SK-MEL-5 (cell line): ENCODE results near the gene PEX3. TPM values are rescaled to one million over a fixed set of nuclear protein-coding genes. Genes with fewer than 3 reads are reported as not detected.
A peak's percentile ranks its signal among the peaks of the same experiment; 100 is the strongest.
"Not testable (repeated sequence)": the region's sequence is repeated elsewhere in the genome, so short reads cannot be mapped to it uniquely, and the experiment has no call there.

Experiments used
- DNase-seq: peaks from one replicate; pipeline ENCODE4 v3.0.0-alpha.2; 2016; ENCODE audit warnings: low read depth, low spot score
- in situ Hi-C: cut with HindIII; loops from 2 replicates; pipeline ENCODE4 v1.10.0; 2016; ENCODE audit warnings: low sequenced_read_pairs, high pct_unique_total_duplicates, low pct_unique_long_range_greater_than_20kb
- total RNA-seq: library from RNA; depleted of rRNA; stranded (reverse); fragments of >200 nt; shearing (Covaris generic); gene quantifications from 2 replicates; pipeline ENCODE4 v1.2.3, GENCODE V29; 2014

PEX3 gene
- total RNA-seq, 1 experiment from 2014 or later, result 17.5 TPM

DNA sequence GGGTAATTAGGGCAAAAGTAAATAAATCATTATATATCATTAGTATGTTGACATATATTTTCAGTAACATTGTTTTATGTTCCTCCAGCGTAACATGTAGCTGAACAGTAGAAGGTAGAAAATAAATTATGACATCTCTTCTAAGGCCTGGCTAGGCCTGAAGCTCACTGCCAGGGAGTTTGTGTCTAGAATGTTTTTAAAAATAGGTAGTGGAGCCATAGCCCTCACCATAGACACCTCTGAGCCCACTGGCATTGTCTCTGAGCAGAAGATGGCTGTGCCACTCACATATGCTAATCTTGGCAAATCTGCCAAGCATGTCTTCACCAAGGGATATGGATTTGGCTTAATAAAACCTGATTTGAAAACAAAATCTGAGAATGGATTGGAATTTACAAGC lies 39.6 kb downstream of the PEX3 start:
- no peak for DNase-seq
- in situ Hi-C loops, result no loop called here

DNA sequence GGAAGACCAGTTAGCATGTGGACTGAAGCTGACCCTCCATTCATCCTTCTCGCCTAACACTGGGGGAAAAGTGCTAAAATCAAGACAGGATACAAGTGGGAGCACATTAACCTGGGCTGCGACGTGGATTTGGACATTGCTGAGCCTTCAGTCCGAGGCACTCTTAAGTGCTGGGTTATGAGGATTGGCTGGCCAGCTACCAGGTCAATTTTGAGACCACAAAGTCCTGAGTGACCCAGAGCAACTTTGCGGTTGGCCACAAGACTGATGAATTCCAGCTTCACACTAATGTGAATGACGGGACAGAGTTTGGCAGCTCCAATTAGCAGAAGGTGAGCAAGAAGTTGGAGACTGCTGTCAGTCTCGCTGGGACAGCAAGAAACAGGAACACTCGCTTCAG lies 40.2 kb downstream of the PEX3 start:
- no peak for DNase-seq
- in situ Hi-C loops, result no loop called here

DNA sequence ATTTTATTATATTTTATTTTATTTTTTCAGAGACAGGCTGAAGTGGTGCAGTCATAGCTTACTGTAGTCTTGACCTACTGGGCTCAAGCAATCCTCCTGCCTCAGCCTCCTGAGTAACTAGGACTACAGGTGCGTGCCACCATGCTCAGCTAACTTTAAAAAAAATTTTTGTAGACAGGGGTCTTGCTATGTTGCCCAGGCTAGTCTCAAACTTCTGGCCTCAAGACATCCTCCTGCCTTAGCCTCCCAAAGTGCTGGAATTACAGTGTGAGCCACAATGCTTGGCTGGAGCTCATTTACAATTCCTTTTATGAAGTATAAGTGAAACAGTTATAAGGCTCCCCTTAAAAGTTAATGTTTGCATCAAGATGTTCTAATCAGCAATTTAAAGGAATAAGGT lies 46.4 kb downstream of the PEX3 start:
- DNase-seq, result no peak
- in situ Hi-C loops, result no loop called here

DNA sequence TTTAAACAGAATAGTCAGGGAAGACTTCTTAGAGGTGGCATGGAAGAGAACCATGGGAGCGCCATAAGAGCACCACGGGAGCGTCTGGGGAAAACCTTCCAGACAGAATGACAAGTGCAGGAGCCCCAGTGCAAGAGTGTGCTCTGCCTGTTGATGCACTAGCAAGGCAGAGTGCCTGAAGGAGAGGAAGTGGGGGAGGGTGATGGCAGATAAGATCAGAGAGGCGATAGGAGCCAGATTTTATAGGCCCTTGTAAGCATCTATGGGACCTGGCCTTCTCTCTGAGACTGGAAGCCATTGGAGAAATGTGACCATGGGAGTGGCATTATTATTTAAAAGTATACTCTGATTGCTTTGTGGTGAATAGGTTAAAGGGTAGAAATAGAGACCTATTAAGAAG lies 47.8 kb downstream of the PEX3 start:
- in situ Hi-C loops, result no loop called here
- no peak for DNase-seq

DNA sequence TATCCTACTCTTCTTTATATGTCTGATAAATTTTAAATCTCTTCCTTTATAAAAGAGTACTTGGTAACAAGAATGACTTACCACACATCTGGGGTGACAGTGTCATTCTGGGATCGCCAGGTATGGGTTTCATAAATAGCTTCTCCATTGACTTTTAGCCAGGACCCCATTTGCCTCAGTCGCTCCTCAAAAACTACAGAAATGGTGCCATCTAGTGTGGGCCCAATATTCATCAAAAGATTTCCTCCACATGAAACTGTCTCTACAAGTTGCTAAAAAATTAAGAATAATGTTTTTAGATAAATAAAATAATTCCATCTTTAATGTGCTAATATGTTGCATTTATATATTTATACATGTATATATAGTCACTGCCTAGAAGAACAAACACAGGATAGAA lies 51.2 kb downstream of the PEX3 start:
- in situ Hi-C loops, result no loop called here
- DNase-seq, result peak; percentile 37

DNA sequence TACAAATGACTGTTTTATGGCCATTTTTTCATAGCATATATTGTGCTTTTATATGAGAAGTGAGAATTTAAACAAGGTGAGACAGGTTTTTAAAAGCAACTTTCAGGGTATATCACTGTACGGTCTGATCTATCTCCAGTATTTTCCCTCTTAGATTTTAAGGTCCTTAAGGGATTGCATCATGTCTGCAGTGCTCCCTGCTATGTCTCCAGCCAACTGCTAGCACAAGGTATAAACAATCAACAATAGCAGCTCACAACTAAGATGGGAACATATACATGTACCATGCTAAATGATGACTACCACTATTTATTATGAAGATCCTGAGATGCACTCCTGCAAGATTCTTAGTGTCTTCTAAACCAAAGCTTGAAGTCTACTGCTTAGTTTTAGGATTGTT lies 53.8 kb downstream of the PEX3 start:
- DNase-seq, result no peak
- in situ Hi-C loops, result no loop called here

DNA sequence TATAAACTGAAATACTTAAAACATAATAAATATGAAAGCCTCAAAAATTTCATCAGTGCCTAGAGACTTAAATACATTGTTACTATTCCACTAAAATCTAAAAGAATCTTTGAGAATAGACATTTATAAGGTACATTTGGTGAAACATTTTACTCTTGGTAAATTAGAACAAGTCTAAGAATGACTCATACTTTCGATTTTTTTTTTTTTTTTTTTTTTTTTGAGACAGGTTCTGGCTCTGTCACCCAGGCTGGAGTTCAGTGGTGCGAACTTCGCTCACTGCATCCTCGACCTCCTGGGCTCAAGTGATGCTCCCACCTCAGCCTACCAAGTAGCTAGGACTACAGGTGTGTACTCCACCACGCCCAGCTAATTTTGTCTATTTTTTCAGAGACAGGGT lies 54.5 kb downstream of the PEX3 start:
- in situ Hi-C loops, result no loop called here
- DNase-seq, result no peak

DNA sequence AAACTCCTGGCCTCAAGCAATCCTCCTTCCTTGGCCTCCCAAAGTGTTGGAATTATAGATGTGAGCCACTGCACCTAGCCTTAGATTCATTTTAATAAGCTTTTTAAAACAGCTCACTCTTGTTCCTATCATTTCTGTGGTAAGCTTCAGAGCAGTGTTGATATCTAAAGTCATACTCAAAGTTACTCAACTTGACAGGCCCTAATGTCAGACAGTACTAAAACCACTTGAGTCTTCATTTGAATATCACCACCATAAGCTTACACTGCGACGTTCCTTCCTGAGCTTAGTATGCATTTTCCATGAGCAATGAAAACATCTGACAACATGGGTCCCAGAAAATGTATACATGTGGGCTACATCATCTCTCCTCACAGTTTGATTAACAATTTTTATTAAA lies 54.9 kb downstream of the PEX3 start:
- in situ Hi-C loops, result no loop called here

DNA sequence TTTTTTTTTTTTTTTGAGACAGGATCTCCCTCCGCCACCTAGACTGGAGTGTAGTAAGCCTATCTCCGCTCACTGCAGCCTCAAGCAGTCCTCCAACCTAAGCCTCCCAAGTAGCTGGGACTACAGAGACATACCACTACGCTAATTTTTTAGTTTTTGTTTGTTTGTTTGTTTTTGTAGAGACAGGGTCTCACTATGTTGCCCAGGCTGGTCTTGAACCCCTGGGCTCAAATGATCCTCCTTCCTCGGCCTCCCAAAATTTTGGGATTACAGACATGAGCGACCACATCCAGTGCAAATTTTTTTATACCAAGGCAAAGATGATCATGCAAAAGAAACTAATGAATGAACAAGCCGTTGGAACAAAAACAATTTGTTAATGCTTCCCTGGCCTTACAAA lies 55.6 kb downstream of the PEX3 start:
- no peak for DNase-seq
- in situ Hi-C loops, result no loop called here

More for the DNA sequence above, 54.9 kb downstream of the PEX3 start:
- no peak for DNase-seq

DNA sequence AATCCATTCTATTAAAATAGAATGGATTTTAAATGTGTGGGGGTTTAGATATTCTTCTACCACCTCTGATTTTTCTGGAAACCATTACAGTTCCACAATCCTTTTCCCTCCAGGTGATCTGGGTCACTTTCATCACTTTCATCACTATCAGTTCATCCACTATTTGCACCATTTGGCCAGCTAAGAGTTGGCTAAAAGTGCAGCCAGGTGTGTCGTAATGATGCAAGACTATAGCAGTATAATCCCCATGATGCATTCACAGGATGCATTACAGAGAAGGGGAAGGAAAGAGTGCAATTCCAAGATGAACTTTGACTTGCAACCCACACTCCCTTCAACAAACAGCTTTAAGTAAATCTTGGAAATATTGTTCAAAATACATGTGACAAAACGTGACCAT lies 56.0 kb downstream of the PEX3 start:
- in situ Hi-C loops, result no loop called here
- no peak for DNase-seq

DNA sequence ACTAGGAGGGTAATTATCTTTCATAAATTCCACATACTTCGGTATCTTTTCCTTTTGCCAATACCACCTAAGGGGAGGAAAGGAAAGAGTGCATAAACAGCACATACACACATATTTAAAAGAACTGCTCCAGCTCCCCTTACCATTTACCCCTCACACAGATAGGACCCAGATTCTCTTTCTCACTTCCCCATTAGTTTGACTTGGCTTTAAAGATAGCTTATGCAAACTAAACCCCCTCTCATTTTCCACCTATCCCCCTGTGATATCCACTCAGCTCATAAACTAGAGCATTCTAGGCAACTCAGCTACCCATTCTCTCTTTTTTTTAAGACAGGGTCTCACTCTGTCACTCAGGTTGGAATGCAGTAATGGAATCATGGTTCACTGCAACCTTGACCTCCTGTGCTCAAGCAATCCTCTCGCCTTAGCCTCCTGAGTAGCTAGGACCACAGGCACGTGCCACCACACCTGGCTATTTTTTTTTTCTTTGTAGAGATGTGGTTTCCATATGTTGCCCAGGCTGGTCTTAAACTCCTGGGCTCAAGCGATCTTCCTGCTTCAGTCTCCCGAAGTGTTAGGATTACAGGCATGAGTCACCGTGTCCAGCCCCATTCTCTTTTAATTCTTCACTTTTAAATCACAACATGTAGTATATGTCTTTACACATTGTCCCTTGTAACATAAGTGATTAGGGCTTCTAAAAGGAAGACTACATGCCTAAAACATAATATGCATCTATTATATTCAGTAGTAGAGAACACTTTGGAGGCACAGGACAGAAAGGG lies 56.9 kb downstream of the PEX3 start:
- in situ Hi-C loops, result no loop called here

DNA sequence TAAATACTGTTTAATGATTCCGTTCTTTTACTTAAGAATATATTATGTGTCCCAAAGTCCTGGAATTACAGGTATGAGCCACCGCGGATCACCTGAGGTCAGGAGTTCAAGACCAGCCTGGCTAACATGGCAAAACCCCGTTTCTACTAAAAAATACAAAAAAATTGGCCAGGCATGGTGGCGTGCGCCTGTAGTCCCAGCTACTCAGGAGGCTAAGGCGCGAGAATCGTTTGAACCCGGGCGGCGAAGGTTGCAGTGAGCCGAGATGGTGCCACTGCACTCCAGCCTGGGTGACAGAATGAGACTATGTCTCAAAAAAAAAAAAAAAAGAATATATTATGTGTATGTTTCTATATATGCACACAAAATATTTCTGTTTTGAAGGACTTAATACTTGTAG lies 59.7 kb downstream of the PEX3 start:
- DNase-seq, in situ Hi-C loops: not testable (repeated sequence)

More for the DNA sequence above, 56.9 kb downstream of the PEX3 start:
- DNase-seq, result no peak

DNA sequence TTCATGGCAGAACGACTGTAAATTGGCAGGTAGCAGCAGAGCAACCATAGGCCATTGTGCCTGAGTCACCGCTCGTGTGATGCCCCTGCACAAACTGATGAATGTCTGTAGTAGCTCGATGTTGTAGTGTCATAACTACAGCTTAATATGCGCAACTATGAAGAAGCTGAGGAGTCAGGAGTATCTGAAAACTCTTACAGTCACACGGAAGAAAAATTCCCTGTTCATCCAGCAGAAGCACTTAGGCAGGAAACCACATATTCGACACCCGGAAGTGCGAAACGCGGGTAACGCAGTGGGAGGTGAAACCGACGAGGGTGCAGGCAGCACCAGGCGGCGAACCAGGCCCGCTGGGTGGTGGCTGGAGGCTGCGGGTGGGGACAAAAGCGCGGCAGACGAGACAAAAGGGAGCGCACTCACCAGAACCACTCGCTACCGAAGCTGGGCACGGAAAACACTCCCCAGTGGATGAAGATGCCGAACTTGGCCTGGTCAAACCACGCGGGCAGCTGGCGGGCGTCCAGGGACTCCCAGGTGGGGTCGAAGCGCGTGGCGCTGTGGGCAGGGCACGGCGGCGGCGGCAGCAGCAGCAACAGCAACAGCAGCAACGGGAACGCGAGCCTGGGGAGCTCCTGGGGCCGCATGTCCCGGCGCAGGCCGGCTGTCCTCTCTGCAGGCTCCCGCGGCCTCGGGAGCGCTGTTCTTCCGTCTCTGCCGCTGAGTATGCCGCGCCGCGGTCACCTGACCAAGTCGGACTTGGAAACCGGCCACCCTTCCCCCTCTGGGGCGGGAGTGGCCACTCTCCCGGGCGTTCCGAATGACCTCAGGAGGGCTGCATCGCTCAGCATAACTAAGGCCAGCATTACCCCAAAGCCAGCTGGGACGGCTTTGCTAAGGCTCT lies 60.6 kb downstream of the PEX3 start, which contains the start of gene FUCA2:
Gene FUCA2, minus strand, starts transcription at position 730 of the 901 bp plus-strand sequence. Its CDS starts 86 bp downstream, at position 644.
- in situ Hi-C loops, result no loop called here

DNA sequence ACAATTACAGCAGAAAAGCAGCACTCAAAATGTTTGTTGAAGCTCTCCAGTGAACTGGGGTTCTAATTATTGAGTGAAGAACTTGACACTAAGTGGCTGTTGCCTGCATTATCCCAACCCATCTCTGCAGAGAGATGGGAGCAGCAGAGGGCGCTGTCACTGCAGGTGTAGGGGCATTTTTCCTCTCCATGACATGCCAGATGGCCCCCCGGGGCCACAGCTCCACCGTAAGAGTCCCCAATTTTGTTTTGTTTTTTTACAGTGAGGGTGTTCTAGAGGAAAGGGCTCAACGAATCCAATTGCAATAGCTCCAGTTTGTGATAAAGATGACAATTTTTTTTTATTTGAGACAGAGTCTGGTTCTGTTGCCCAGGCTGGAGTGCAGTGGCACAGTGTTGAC lies 62.8 kb downstream of the PEX3 start:
- peak; percentile 42 for DNase-seq
- in situ Hi-C loops, result no loop called here

More for the DNA sequence above, 60.6 kb downstream of the PEX3 start, which contains the start of gene FUCA2:
- DNase-seq, result peak; percentile 48

DNA sequence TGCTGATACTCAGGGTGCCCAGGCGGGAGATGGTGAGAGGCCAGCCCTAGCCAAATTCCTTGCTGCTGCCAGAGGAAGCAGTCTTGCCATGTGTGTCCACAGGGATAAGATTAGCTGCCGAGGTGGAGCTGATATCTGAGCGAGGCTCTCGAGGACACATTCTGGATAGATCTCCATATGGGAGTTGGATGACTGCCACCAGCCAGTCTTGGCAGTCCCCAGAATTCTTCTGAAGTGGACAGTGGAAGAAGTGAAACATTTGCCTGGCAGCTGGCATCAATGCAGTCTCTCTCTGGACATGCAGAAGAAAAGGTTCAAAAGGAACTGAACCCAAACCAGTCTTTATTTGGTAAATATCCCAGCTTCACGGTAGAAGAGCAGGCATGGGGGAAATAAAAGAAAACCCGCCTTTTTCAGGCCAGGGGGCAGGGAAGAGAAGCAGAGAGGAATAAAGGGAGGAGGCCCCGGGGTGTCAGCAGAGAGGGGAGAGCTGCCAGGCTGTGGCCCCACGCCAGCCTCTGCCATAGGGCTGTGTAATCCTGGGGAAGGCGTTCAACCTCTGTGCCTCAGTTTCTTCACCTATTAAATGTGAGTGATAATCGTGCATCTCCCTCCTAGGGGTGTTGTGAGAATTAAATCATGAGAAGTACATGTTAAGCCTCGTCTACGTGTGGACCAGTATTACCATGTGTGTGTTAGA lies 64.6 kb downstream of the PEX3 start:
- DNase-seq, result no peak
- in situ Hi-C loops, result no loop called here

DNA sequence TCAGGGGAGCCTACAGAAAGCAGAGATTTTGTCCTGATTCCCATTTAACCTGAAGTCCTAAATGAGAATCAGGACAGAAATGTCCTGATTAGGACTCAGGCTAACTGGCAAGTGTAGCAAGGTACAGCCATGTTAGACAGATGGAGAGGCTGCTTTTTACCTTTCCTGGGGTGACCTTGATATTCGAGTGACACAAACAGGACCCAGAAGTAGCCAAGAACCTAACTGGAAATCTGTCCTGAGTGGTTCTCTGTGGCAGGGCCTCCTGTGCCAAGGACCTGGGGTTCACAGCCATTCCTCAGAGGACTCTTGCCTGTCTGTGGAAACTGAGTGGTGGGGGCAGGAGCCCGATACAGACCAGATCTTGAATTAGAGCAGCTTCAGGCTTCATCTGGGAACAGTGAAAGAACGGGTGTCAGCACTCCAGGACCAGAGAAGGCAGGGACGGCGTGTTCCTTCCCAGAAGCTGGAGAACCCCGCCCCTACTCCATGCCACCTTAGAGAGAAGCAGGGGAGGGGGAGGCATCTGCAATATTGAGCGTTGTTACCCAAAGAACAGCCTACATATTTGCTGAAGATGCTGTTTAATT lies 65.3 kb downstream of the PEX3 start:
- in situ Hi-C loops, result no loop called here
- DNase-seq, result no peak

DNA sequence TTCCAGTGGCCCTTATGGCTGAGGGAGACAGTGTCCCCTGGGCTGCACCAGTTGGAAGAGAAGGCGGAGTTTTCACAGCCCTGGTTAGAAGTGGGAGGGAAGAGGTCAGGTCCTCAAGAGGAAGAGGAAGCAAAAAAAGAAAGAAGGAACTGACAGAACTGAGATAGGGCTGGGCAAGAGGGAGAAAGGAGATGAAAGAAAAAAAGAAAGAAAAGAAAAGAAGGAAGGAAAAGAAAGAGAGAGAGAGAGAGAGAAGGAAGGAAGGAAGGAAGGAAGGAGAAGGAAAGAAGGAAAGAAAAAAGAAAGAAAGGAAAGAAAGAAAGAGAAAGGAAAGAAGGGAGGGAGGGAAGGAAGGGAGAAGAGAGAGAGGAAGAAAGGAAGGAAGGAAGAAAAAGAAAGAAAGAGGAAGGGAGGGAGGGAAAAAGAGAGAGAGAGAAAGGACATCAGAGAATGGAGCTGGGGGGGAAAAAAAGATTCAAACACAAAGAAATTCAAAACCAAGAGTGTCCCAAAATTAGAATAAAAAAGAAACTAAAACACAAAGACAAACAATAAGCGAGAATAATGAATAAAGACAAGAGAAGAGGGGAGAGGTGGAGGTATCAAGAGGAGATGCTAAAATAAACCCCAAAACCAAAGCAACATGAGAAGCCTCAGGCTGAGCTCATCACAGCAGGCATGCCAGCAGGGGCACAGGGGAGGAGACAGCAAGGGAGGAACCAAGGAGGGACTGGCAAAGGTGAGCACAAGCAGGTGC lies 66.3 kb downstream of the PEX3 start:
- in situ Hi-C loops, result no loop called here
- no peak for DNase-seq
